ENCODE data around the gene SYT14. TPM values are rescaled to one million over a fixed set of nuclear protein-coding genes. Genes with fewer than 3 reads are reported as not detected.

SYT14 gene
- polyA plus RNA-seq, 1 donor from 2014 or later = 21.9 TPM

- H3K27ac ChIP-seq (ENCODE audit: low read length) = no peak overlapping the region
- no peak overlapping the region for H2AFZ ChIP-seq (ENCODE audit: low read depth, low read length)
- H3K9ac ChIP-seq (ENCODE audit: low read length) = no peak overlapping the region
- H3K36me3 ChIP-seq (ENCODE audit: insufficient read depth, low read length) = no peaks in the 10 kb centered on the region
- TF ChIP-seq CTCF (IDR thresholded peaks at IDR 0.05; ENCODE audit: poor library complexity, severe bottlenecking) (no peak), MXI1 (conservative IDR thresholded peaks at IDR 0.05; ENCODE audit: poor library complexity, severe bottlenecking) (no peak), POLR2AphosphoS5 (IDR thresholded peaks at IDR 0.05) (no peak), SMC3 (conservative IDR thresholded peaks at IDR 0.05; ENCODE audit: poor library complexity) (no peak), TAF1 (IDR thresholded peaks at IDR 0.05; ENCODE audit: low read depth) (no peak), EP300 (conservative IDR thresholded peaks at IDR 0.05; ENCODE audit: poor library complexity, severe bottlenecking) (no peak), EZH2 (IDR thresholded peaks at IDR 0.05; ENCODE audit: borderline replicate concordance, insufficient read depth, low read length, poor library complexity, severe bottlenecking) (no peak), RAD21 (conservative IDR thresholded peaks at IDR 0.05) (no peak)
- TF ChIP-seq, protein P1, sequence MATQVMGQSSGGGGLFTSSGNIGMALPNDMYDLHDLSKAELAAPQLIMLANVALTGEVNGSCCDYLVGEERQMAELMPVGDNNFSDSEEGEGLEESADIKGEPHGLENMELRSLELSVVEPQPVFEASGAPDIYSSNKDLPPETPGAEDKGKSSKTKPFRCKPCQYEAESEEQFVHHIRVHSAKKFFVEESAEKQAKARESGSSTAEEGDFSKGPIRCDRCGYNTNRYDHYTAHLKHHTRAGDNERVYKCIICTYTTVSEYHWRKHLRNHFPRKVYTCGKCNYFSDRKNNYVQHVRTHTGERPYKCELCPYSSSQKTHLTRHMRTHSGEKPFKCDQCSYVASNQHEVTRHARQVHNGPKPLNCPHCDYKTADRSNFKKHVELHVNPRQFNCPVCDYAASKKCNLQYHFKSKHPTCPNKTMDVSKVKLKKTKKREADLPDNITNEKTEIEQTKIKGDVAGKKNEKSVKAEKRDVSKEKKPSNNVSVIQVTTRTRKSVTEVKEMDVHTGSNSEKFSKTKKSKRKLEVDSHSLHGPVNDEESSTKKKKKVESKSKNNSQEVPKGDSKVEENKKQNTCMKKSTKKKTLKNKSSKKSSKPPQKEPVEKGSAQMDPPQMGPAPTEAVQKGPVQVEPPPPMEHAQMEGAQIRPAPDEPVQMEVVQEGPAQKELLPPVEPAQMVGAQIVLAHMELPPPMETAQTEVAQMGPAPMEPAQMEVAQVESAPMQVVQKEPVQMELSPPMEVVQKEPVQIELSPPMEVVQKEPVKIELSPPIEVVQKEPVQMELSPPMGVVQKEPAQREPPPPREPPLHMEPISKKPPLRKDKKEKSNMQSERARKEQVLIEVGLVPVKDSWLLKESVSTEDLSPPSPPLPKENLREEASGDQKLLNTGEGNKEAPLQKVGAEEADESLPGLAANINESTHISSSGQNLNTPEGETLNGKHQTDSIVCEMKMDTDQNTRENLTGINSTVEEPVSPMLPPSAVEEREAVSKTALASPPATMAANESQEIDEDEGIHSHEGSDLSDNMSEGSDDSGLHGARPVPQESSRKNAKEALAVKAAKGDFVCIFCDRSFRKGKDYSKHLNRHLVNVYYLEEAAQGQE (IDR thresholded peaks at IDR 0.05; ENCODE audit: borderline replicate concordance) = no peak
- H3K4me3 ChIP-seq (ENCODE audit: low read length) = no peak overlapping the region
- no peaks in the 10 kb centered on the region for H3K79me2 ChIP-seq (replicated peaks; ENCODE audit: insufficient read depth, low read length)
- no peaks in the 10 kb centered on the region for H3K27me3 ChIP-seq (ENCODE audit: insufficient read depth, low read depth, low read length)
- peaks cover 3% of the 10 kb centered on the region for H3K9me3 ChIP-seq (ENCODE audit: low read length)
- H3F3A ChIP-seq (ENCODE audit: insufficient read depth, low read length, poor library complexity, severe bottlenecking) = no peaks in the 10 kb centered on the region
- H3K4me2 ChIP-seq (ENCODE audit: low read length) = no peak overlapping the region
- no peaks in the 10 kb centered on the region for H3K9me2 ChIP-seq (ENCODE audit: insufficient read depth, low read length)
- H4K20me1 ChIP-seq (ENCODE audit: insufficient read depth) = no peaks in the 10 kb centered on the region
Measured at GRCh38 chr1:210089855-210090254, 151.8 kb downstream of the SYT14 start.

GRCh38 chr1:210092366-210092765, 154.3 kb downstream of the SYT14 start:
- Histone ChIP-seq H3K36me3 (ENCODE audit: insufficient read depth, low read length) (no peaks in the 10 kb centered on the region), H3K79me2 (replicated peaks; ENCODE audit: insufficient read depth, low read length) (no peaks in the 10 kb centered on the region), H3K27ac (ENCODE audit: low read length) (no peak overlapping the region), H3K4me3 (ENCODE audit: low read length) (no peak overlapping the region), H3K4me2 (ENCODE audit: low read length) (no peak overlapping the region), H2AFZ (ENCODE audit: low read depth, low read length) (no peak overlapping the region), H3K27me3 (ENCODE audit: insufficient read depth, low read depth, low read length) (no peaks in the 10 kb centered on the region), H3K9me2 (ENCODE audit: insufficient read depth, low read length) (no peaks in the 10 kb centered on the region), H3K9me3 (ENCODE audit: low read length) (peaks cover 3% of the 10 kb centered on the region), H4K20me1 (ENCODE audit: insufficient read depth) (no peaks in the 10 kb centered on the region), H3K9ac (ENCODE audit: low read length) (no peak overlapping the region), H3F3A (ENCODE audit: insufficient read depth, low read length, poor library complexity, severe bottlenecking) (no peaks in the 10 kb centered on the region)
- TF ChIP-seq SMC3 (conservative IDR thresholded peaks at IDR 0.05; ENCODE audit: poor library complexity) = no peak
- no peak for TF ChIP-seq TAF1 (IDR thresholded peaks at IDR 0.05; ENCODE audit: low read depth)
- TF ChIP-seq MXI1 (conservative IDR thresholded peaks at IDR 0.05; ENCODE audit: poor library complexity, severe bottlenecking) = no peak
- no peak for TF ChIP-seq EZH2 (IDR thresholded peaks at IDR 0.05; ENCODE audit: borderline replicate concordance, insufficient read depth, low read length, poor library complexity, severe bottlenecking)
- no peak for TF ChIP-seq RAD21 (conservative IDR thresholded peaks at IDR 0.05)
- TF ChIP-seq POLR2AphosphoS5 (IDR thresholded peaks at IDR 0.05) = no peak
- TF ChIP-seq, protein P1 (IDR thresholded peaks at IDR 0.05; ENCODE audit: borderline replicate concordance) = no peak
- no peak for TF ChIP-seq CTCF (IDR thresholded peaks at IDR 0.05; ENCODE audit: poor library complexity, severe bottlenecking)
- TF ChIP-seq EP300 (conservative IDR thresholded peaks at IDR 0.05; ENCODE audit: poor library complexity, severe bottlenecking) = no peak

Measured in neural cell (in vitro differentiated cells).